ENCODE data around the gene AADAT.

GRCh38 chr4:170040031-170040680 is 49.6 kb downstream of the AADAT start:
- TF ChIP-seq POLR2A (IDR thresholded peaks at IDR 0.05), result no peak
- TF ChIP-seq, protein P1, sequence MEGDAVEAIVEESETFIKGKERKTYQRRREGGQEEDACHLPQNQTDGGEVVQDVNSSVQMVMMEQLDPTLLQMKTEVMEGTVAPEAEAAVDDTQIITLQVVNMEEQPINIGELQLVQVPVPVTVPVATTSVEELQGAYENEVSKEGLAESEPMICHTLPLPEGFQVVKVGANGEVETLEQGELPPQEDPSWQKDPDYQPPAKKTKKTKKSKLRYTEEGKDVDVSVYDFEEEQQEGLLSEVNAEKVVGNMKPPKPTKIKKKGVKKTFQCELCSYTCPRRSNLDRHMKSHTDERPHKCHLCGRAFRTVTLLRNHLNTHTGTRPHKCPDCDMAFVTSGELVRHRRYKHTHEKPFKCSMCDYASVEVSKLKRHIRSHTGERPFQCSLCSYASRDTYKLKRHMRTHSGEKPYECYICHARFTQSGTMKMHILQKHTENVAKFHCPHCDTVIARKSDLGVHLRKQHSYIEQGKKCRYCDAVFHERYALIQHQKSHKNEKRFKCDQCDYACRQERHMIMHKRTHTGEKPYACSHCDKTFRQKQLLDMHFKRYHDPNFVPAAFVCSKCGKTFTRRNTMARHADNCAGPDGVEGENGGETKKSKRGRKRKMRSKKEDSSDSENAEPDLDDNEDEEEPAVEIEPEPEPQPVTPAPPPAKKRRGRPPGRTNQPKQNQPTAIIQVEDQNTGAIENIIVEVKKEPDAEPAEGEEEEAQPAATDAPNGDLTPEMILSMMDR (IDR thresholded peaks at IDR 0.05 in 4 of 5, conservative IDR thresholded peaks at IDR 0.05 in 1 of 5), result no peak

All from gastrocnemius medialis (tissue), 4 donors.